Colonic mucosa (tissue), 4 donors: ENCODE data around the gene AK8. TPM values are rescaled to one million over a fixed set of nuclear protein-coding genes. Genes with fewer than 3 reads are reported as not detected.

Source experiments
- DNase-seq: peaks from one replicate; pipeline ENCODE4 v3.0.0-alpha.2; 2020
- H3K27ac ChIP-seq: fragments of 200-600 bp; one replicate; pipeline ENCODE4 v1.8.0; 2021
- H3K27me3 ChIP-seq: fragments of 200-600 bp; one replicate; pipeline ENCODE4 v1.8.0; 2021
- H3K36me3 ChIP-seq: fragments of 200-600 bp; one replicate; pipeline ENCODE4 v1.8.0; 2021
- H3K4me1 ChIP-seq: fragments of 200-600 bp; one replicate; pipeline ENCODE4 v1.8.0; 2021; ENCODE audit warnings: mild to moderate bottlenecking
- H3K4me3 ChIP-seq: fragments of 200-600 bp; one replicate; pipeline ENCODE4 v1.8.0; 2021
- H3K9ac ChIP-seq, 2 donors: one replicate each; pipeline ENCODE4 v1.7.0; 2013; ENCODE audit warnings: control low read depth in 2 of 2, low read depth in 2 of 2, low read length in 2 of 2
- H3K9me3 ChIP-seq: fragments of 200-600 bp; one replicate; pipeline ENCODE4 v1.8.0; 2021
- CTCF ChIP-seq: fragments of 200-600 bp; IDR thresholded peaks from one replicate; pipeline ENCODE4 v1.8.0; 2022; ENCODE audit warnings: antibody characterized with exemption, mild to moderate bottlenecking
- intact Hi-C: fragments of 100-400 bp; cut with DNase I; formaldehyde crosslinking; loops from one replicate; pipeline ENCODE4 v1.14.1; 2022
- total RNA-seq, 2 donors: library from RNA; stranded (reverse); fragmentation: NEBNext Ultra II Directional in 1 of 2; extraction: Animal tissue kit (Norgen Biotek cat#: 25700) in 1 of 2; gene quantifications; one replicate each; pipeline ENCODE4 v1.2.1, GENCODE V29; 2021
- donor health status: healthy.
- donor health status: DM: no; HTN: no; CAD: no.
- donor health status: DM: no; HTN: no; CAD: no.

The AK8 gene
- total RNA-seq, 2 donors from 2014 or later, result 0.16 to 0.59 TPM

DNA sequence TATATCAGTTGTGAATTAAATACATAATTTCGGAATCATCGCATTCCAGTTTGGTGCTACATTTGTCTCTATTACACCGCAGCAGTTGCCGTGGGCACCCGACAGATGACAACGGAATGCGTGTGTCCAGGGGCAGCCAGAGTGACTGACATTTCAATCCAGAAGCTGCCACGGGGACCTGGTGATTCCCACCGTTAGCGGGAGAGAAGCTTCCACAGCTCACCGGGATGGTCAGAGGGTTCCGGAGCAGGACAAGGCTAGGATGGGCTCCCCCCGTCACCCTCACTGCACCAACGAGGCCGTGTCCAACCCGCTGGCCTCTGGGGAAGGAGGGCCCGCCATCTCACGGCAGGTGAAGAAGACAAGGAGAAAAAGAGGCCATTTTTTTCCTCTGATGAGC, 121.1 kb downstream of the AK8 start:
- no peak for DNase-seq
- intact Hi-C loops, result no loop called here
- no peaks in the 10 kb centered on the region for H3K27me3 ChIP-seq
- no peak overlapping the region for H3K9ac ChIP-seq
- no peak overlapping the region for H3K27ac ChIP-seq
- no peaks in the 10 kb centered on the region for H3K4me1 ChIP-seq
- H3K36me3 ChIP-seq, result no peaks in the 10 kb centered on the region
- H3K4me3 ChIP-seq, result no peak overlapping the region
- no peaks in the 10 kb centered on the region for H3K9me3 ChIP-seq
- no peak for TF ChIP-seq CTCF

DNA sequence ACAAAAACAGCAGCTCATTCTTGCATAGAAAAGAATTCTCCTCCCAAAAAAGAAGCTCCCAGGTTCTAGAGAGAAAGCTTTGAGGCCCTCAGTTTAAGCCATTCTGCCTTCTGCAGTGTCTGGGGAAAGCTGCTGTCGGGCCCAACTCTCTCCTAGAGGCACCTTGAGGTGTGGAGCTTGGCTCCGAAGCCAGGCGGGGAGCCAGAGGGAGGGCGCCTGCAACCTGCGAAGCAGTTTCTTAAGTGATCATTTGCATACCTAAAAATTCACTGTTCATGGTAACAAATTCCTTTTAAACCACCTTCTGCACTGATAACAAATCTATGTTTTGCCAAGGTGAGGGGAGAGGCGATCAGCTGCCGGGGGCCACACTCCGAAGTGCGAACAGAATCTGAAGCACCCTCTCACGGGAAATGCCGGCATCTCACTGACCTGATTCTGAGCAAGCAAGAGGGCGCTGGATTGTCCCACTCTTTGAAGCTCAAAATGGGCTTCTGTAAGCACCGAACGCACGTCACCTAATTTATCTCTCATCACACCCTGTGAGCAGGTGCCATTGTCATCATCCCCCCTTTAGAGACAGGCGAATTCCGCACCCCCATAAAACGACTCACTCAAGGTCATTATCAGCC, 121.8 kb downstream of the AK8 start:
- Histone ChIP-seq H3K4me3 (no peak overlapping the region), H3K9ac (no peak overlapping the region), H3K9me3 (no peaks in the 10 kb centered on the region), H3K36me3 (no peaks in the 10 kb centered on the region), H3K27me3 (no peaks in the 10 kb centered on the region), H3K27ac (no peak overlapping the region), H3K4me1 (no peaks in the 10 kb centered on the region)
- TF ChIP-seq CTCF, result no peak
- no peak for DNase-seq
- intact Hi-C loops, result no loop called here

GRCh38 chr9:132755096-132755495, 123.0 kb downstream of the AK8 start:
- H3K36me3 ChIP-seq, result no peaks in the 10 kb centered on the region
- H3K4me3 ChIP-seq, result no peak overlapping the region
- H3K27ac ChIP-seq, result no peak overlapping the region
- no peaks in the 10 kb centered on the region for H3K27me3 ChIP-seq
- H3K9ac ChIP-seq, result no peak overlapping the region
- DNase-seq, result no peak
- intact Hi-C loops, result no loop called here
- TF ChIP-seq CTCF, result no peak
- no peaks in the 10 kb centered on the region for H3K9me3 ChIP-seq
- no peaks in the 10 kb centered on the region for H3K4me1 ChIP-seq

DNA sequence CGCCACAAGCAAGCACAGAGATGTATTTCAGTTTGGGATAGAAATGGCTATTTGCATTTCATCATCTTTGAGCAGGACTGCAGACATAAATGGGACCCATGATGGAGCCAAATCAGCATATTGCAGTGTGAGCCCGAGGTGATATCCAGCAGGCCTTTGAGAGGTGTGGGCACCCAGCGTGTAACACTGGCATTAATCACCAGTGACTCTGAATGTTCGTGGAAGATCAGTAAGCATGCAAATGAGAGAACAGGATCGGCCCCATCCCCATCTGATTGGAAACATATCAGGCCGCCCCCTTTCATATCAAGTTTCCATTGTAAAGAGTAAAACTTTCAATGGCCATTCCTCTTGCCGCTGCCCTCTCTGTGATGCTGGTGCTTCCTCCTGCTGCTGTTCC, 123.8 kb downstream of the AK8 start:
- Histone ChIP-seq H3K9me3 (no peaks in the 10 kb centered on the region), H3K36me3 (no peaks in the 10 kb centered on the region), H3K27ac (no peak overlapping the region), H3K27me3 (no peaks in the 10 kb centered on the region), H3K4me3 (no peak overlapping the region), H3K4me1 (no peaks in the 10 kb centered on the region), H3K9ac (no peak overlapping the region)
- no peak for TF ChIP-seq CTCF
- intact Hi-C loops, result no loop called here
- no peak for DNase-seq

DNA sequence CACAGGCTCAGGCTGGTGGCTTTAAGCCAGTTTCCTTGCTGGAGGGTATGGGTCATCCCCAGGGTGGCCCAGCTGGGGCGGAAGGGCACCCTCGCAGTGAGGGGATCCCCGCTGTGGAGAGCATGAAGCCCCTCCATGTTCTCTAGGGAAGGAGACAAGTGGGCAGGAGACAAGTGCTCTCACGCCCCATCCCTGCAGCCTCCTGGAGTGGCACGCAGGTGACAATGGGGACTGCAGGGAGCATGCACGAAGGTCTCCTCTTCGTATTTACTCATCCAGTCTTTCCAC, 124.5 kb downstream of the AK8 start:
- H3K4me3 ChIP-seq, result no peak overlapping the region
- no peak overlapping the region for H3K9ac ChIP-seq
- no peaks in the 10 kb centered on the region for H3K27me3 ChIP-seq
- intact Hi-C loops, result no loop called here
- no peak for DNase-seq
- no peak overlapping the region for H3K27ac ChIP-seq
- no peaks in the 10 kb centered on the region for H3K4me1 ChIP-seq
- no peak for TF ChIP-seq CTCF
- H3K9me3 ChIP-seq, result no peaks in the 10 kb centered on the region
- no peaks in the 10 kb centered on the region for H3K36me3 ChIP-seq
